NCI-H2196 treated with DMSO at 0.1 percent for 48 hours (cell line): ENCODE measurements around the gene CUEDC2.

ENCODE experiments used
- DNase-seq: peaks from one replicate; lab custom pipeline; 2025; ENCODE audit not compliant: unreplicated experiment; lab: John Stamatoyannopoulos, UW

Gene CUEDC2, protein sequence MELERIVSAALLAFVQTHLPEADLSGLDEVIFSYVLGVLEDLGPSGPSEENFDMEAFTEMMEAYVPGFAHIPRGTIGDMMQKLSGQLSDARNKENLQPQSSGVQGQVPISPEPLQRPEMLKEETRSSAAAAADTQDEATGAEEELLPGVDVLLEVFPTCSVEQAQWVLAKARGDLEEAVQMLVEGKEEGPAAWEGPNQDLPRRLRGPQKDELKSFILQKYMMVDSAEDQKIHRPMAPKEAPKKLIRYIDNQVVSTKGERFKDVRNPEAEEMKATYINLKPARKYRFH

DNA sequence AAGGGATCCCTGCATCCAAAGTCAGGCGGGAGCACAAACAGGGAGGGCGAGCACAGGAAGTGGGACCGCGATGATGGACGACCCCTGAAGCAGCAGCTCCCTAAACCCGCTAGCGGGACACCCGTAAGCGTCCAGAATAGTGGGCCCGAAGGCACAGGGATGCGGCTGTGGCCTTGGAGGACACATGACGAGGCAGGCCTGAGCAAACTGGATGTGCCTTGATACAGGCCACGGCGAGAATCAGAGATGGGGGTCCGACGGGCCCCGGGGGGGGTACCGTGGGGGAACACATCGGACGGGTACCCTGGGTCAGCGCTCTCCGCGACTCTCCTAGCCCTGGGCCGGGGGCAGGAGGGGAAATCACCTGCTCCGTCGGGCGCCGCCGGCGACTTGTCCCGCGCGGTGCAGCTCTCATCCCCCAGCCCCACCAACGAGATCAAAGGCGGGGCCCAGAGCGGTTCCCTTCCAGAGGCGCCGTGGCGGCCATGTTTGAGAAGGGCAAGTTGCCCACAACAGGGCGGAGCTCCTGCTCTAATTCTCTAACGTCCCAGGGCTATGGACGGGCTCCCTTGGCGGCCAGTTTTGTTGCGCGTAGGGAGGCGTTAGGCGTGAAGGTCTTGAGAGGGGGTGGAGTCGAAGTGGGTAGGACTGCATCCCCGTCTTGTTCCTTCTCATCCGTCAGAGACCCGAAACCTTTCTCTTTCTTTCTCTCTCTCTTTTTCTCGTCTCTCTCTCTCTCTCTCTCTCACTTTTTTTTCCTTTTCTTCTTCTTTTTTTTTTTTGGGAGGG, at the start of gene CUEDC2:
Gene CUEDC2, minus strand, starts transcription at position 413 of the 789 bp plus-strand sequence. CDS start 7,386 bp downstream, outside the sequence.
- DNase-seq: peak; percentile 76

DNA sequence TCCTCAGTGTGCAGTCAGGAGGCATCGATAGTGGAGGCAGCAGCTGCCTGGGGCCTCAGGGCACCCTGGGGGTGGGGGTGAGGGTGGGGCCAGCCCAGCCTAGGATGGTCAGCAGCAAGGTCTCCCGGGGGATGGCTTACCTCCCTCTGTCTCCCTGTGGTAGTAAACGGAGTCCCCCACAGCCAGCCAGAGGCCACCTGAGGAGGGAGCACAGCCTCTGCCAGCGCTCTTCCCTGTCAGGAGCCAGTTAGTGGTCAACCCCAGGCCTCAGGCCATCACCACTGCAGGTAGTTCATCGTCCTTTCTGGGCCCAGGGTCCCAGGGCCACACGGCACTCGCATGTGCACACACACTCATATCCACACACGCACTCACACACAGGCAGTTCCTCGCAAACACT, 48.0 kb upstream of the CUEDC2 start:
- no peak for DNase-seq

DNA sequence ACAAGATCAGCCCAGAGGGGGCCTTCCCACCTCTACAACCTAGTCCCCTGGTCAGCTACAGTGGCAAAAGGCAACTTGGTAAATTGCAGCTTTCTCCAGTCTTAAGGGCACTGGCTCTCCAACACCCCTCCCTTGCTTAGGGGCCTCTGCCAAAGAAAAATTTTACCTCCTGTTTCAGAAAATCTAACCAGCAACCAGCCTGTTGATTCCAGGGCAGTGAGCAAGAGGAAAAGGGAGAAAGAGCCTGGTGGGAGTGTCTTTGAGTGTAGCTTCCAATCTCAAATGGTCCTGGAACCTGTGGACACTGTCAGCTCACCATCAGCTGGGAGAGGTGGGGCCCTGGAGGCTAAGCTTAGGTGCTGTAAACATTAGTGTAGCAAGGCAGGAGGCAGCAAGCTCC, 47.3 kb upstream of the CUEDC2 start:
- no peak for DNase-seq

DNA sequence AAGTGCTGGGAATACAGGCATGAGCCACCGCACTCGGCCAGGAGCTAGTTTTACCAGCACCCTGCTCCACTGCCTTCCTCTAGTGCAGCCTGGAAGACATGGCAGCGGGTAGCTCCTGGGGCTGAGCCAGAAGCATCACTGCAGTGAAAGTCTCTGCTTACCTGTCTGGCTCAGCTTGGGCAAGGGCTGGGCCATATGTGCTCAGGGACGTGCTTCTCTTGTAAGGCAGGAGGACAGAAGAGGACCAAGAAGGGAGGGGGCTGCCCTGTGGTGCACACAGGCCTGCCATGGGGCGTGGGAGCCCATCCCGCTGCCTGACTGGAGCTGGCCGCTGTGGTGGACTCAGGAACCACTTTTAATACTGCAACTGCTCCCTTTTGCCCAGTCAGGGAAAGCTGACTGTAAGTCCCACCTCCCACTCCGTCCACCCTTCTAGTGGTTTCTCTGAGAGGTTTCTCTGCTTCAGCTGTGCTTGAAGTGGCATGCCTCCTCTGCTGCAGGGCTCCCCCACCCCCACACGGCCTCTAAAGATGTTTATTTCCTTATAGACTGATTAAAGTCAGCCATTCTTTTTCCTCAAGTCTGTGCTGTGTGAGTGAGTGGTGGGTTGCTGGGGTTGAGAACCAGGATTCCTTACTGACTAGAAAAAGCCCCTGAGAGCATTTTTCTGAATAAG, 44.2 kb upstream of the CUEDC2 start:
- no peak for DNase-seq

DNA sequence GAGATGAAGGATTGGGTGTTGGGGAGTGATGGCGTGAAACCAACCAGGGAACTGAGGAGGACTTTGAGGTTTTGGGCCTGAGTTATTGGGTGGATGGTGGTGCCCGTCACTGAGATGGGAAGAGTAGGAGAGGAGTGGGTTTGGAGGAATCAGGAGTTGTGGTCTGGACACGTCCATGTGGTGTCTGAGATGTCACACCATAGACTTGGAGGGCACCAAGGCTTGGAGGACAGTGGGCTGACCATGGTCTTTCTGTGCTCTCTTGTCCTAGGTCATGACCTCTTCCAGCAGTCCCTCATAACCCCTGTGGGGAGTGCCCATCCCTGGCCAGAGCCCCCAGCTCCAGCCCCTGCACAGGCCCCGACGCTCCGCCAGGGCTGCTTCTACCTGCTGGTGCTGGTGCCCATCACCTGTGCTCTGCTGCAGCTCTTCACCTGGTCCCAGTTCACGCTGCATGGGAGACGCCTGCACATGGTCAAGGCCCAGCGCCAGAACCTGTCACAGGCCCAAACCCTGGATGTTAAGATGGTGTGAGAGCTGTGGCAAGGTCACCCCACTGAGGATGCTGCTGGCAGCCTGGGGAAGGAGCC, 43.2 kb upstream of the CUEDC2 start:
- DNase-seq: no peak

DNA sequence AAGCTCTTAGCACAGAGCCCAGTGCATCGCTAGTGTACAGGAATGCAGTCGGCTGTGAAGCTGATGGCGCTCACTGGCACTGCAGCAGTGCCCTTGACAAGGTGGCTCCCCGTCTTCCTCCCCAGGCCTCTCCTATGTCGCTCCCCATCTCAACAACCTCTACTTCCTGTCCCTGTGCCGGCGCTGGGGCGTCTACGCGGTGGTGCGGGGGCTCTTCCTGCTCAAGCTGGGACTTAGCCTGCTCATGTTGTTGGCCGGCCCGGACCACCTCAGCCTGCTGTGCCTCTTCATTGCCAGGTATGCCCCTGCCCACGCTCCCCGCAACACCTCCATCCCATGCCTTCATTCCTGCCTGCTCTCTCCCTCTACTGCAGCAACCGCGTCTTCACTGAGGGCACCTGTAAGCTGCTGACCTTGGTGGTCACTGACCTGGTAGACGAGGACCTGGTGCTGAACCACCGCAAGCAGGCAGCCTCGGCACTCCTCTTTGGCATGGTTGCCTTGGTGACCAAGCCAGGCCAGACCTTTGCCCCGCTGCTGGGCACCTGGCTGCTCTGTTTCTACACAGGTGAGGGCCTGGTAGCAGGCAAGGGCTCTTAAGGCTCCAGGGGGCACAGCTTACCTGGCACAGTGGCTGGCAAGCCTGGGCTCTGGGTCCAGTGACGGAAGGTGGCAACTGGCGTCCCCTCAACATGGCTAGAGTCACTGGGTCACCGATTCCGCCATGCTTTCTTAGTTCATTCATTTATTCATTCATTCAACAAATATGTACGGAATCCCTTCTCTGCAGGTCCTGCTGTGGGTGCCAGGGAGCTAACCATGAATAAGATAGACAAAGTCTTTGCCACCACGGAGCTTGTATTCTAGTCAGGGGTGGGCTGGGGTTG, 41.3 kb upstream of the CUEDC2 start:
- no peak for DNase-seq

DNA sequence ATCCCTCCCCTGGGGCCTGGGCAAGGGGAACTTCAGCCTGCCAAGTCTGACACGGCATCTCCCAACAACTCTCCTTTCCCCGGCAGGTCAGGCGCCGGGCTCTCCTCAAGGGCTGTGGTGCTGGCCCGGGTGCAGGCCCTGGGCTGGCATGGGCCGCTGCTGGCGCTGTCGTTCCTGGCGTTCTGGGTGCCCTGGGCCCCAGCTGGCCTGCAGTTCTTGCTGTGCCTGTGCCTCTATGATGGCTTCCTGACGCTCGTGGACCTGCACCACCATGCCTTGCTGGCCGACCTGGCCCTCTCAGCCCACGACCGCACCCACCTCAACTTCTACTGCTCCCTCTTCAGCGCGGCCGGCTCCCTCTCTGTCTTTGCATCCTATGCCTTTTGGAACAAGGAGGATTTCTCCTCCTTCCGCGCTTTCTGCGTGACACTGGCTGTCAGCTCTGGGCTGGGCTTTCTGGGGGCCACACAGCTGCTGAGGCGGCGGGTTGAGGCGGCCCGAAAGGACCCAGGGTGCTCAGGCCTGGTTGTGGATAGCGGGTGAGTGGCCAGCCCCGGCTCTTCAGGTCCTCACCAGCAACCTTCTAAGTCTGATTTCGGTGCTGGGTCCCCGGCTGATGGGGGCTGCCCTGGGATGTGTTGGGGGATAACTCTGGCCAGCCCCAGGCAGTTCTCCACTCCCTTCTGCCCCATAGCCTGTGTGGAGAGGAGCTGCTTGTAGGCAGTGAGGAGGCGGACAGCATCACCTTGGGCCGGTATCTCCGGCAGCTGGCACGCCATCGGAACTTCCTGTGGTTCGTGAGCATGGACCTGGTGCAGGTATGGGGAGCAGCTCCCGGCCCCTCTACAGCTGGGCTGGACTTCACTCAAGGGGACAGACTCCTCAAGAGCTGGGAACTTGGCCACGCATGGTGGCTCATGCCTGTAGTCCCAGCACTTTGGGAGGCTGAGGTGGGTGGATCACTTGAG, 38.5 kb upstream of the CUEDC2 start:
- DNase-seq: no peak

DNA sequence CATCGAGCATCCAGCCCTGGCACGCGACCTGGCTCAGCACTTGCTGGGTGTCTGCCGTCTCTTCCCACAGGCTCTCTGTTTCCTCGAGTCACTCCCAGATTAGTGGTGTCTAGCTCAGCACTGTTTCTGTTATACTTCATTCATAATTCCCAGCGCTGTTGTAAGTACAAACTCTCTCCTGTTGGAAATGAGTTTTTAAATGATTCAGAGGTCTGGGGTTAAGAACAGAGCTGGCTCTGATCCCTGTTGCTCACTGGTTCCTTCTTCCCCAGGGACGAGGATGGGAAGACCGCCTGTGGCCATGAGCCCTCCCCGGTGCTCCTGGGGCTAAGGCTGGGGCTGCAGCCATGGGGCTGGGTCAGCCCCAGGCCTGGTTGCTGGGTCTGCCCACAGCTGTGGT, 36.3 kb upstream of the CUEDC2 start:
- no peak for DNase-seq

DNA sequence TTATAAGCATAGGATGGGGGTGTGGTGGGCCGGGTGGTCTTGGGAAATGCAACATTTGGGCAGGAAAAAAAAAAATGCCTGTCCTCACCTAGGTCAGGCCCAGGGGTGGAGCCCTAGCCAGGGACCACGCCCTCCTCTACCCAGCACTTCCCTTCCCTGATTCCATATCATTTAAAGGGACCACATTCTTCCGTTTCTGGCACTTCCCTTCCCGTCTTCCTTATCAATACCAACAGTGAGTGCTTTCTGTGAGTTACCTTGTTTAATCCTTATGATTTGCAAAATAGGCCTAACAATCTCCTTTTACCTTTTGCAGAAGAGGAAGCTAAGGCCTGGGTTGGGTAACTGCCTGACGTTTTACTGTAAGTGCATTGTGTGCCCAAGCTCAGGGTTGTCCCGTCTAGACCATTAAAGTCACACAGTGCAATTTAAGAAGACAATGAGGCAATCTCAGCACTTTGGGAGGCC, 35.6 kb upstream of the CUEDC2 start:
- no peak for DNase-seq

DNA sequence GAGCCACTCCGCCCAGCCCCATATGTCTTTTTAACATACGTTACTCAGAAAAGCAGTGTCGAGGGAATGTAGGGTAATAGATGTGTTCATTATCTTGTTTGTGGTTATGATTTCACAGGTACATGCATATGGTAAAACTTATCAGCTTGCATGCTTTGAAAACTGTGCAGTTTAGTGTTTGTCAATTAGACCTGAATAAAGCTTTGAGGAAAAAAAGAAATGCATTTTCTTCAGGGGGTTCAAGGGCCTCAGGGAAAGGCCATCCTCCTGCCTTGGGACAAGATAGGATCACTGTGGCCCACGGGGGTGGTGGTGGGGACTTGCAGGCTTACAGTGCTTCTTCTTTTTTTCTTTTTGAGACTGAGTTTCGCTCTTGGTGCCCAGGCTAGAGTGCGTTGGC, 34.9 kb upstream of the CUEDC2 start:
- DNase-seq: no peak

DNA sequence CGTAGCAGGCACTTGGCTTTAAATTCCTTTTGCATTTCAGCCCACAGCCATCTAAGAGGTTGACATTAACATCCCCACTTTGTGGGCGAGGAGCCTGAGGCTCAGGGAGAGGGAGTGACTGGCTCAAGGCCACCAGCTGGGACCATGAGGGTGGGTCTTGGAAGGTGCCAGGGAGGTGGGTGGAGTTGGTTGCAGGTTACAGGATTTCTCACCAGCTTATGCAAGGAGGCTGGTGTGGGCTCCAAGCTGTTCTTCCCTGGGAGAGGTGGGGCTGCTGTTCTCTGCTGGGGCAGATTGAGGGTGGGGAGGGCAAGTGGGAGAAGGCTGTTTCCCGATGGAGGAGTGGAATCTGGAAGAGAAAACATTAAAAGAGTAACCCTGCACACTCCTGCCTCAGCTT, 33.1 kb upstream of the CUEDC2 start:
- DNase-seq: no peak

DNA sequence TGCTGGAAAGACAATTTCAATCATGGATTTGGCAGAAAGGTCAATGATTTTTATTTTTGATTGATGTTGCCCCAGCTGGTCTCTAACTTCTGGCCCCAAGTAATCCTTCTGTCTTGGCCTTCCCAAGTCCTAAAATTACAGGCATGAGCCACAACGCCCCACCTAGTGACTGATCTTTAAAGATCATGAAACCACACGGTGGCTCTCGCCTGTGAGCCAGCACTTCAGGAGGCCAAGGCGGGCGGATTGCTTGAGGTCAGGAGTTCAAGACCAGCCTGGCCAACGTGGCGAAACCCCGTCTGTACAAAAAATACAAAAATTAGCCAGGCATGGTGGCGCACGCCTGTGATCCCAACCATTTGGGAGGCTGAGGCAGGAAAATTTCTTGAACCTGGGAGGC, 31.6 kb upstream of the CUEDC2 start:
- DNase-seq: no peak

DNA sequence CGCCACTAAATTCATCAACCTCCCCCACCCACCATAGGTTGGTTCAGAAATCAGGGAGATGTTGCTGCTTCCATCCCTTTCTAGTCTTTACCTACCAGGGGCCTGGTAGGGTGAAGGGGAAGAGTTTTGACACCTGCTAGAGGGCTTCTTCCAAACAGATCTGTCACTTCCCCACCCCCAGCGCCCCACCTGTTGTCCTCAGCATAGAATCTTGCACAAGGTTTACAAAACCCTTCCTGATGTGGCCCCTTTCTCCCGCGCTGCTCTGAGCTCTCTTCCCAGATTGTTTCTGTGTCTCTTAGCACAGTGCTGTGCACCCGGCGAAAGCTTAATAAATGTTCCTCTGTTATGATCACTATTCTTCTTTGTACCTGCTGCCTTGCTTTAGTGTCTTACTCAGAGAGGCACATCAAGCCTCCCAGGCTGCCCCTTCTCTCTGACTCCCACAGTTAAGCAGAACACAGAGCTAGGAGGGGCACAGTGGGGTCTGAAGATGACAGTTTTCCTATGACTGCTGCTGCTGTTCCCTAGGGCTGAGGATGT, 30.2 kb upstream of the CUEDC2 start:
- DNase-seq: no peak

DNA sequence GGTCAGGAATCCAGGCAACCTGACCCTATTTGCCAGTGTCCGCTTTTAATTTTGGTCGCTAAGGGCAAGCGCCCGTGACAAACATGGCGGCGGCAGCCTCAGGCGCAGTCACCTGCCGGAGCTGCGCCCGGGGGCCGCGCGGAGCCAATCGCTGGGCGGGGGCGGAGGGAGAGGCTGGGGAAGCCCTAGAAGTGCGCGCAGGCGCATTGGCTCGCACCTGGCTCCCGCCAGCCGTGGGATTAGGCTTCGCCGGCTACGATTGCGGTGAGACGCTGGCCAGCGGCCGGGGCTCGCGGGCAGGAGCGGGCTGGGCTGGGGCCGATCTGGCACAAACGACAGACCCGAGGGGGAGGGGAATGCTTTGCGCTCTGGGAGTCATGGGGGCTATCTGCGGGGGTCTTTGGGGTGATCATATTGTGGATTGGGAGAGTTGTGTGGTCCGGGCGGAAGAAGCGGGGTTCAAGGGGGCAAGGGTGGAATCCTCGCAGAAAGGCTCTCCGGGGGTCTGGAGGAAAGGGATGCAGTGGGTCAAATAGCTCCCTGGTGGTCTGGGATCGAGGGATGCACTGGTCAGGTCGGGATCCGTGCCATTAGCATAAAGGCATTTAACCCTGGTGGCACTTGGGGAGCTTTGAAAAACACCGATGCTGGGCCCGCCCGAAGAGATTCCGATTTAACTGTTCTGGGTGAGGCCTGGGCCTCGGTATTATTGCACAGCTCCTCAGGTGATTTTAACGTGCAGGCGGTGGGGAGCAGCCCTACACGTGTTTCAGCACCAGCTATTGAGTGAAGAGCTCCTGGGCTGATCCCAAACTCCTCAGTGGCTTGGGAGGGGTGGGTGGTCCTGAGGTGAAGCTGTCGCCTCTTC, 29.0 kb upstream of the CUEDC2 start:
- DNase-seq: peak; percentile 61

DNA sequence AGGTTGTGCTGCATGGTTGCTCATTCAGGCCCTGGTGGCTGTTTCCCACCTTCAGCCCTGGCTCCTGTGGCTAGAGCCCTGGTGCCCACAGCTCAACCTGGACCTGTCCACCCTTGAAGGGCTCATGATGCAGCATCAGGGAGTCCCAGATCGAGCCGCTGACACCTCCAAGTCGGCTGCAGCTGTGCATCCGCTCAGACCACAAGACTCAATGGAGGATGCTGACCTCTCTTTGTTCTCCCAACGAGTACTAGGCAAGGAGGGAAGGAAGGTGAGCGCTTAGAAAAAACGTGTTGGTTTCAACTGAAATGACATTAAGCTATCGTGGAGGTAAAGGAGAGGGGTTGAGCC, 28.4 kb upstream of the CUEDC2 start:
- DNase-seq: no peak

DNA sequence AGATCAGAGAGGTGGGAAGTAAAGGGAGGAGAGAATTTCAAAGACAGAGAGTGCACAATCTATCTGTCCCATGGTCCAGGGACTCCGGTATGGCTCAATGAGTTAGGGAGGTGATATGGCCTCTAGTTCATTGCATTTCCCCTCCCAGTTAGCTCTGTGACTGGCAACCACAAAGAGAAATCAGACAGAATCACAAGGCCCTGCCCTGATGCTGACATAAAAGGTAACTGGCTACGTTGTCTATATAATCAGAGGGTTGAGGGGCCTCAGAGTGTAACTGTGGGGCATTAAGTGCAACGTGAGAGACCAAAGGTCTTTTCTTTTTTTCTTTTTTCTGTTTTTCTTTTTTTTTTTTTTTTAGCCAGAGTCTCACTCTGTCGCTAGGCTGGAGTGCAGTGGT, 26.3 kb upstream of the CUEDC2 start:
- no peak for DNase-seq

DNA sequence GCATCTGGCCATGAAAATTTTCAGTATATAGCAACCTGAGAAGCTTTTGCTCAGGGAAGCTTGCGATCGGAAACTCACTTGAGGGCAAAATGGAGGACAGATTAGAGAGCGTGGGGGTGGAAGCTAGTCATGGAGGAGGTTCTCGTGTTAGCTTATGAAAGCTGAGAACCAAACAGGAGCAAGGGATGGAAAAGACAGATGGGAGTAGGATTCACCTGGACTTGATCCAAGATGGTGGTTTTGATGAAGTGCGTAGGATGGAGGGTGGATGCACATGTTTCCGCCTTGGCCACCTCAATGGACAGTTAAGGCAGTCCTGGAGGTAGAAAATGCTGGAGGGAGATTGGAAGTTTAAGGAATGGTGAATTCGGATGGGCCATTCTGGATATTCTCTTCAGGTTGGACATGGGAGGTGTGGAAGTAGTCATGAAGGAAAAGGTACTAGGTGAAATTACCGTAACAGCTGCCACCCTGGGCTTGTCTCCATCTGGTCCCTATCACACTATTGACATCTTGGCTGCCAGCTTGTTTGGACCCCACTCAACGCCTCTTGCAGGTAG, 25.3 kb upstream of the CUEDC2 start:
- DNase-seq: no peak

DNA sequence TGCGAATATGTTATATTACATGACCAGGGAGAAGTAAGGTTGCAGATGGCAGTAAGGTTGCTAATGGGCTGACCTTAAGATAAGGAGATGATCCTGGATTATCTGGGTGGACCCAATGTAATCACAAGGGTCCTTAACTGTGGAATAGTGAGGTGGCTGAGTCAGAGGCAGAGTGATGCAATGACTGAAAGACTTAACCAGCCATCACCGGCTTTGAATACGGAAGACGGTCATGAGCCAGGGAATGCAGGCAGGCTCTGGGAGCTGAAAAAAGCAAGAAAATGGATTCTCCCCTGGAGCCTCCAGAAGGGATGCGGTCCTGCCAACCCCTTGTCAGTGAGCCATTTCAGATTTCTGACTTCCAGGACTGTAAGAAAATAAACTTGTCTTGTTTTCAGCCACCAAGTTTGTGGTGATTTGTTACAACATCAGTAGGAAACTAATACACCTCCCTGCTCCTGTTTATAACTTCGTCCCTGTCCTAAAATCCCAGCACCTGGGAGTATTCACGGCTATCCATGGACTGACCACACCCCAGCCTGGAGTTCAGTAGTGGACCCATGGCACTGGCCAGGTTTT, 23.6 kb upstream of the CUEDC2 start:
- no peak for DNase-seq
